HG03565 (cell line): ENCODE results near the gene VTI1A.
"Not testable (repeated sequence)": the region's sequence is repeated elsewhere in the genome, so short reads cannot be mapped to it uniquely, and the experiment has no call there.

ENCODE experiments used
- ATAC-seq: cut with Tn5 transposase; IDR thresholded peaks from one replicate; pipeline ENCODE4 v1.9.1; 2021; ENCODE audit warnings: mild to moderate bottlenecking, moderate library complexity; ENCODE audit not compliant: unreplicated experiment

VTI1A gene

GRCh38 chr10:112713411-112713810 lies 266.4 kb downstream of the VTI1A start:
- ATAC-seq, result no peak

GRCh38 chr10:112715581-112715980 lies 268.6 kb downstream of the VTI1A start:
- no peak for ATAC-seq

GRCh38 chr10:112716076-112716475 lies 269.1 kb downstream of the VTI1A start:
- ATAC-seq, result no peak

- no peak for ATAC-seq
These were observed 270.0 kb downstream of the VTI1A start for GRCh38 chr10:112716924-112717413.

GRCh38 chr10:112720178-112720577 lies 273.2 kb downstream of the VTI1A start:
- ATAC-seq, result no peak

- ATAC-seq, result peak; percentile 54
These were observed 274.2 kb downstream of the VTI1A start for GRCh38 chr10:112721080-112721698.

- ATAC-seq, result no peak
These were observed 275.7 kb downstream of the VTI1A start for GRCh38 chr10:112722758-112723157.

GRCh38 chr10:112723876-112724275 lies 276.9 kb downstream of the VTI1A start:
- ATAC-seq, result no peak

- no peak for ATAC-seq
These were observed 277.5 kb downstream of the VTI1A start for GRCh38 chr10:112724404-112724991.

- no peak for ATAC-seq
These were observed 281.3 kb downstream of the VTI1A start for GRCh38 chr10:112728118-112728883.

GRCh38 chr10:112728997-112729396 lies 282.0 kb downstream of the VTI1A start:
- ATAC-seq, result no peak

- not testable (repeated sequence) for ATAC-seq
These were observed 284.4 kb downstream of the VTI1A start for GRCh38 chr10:112731450-112731849.

GRCh38 chr10:112732277-112732921 lies 285.4 kb downstream of the VTI1A start:
- ATAC-seq, result peak; percentile 32

- ATAC-seq, result no peak
These were observed 288.2 kb downstream of the VTI1A start for GRCh38 chr10:112735041-112735695.

GRCh38 chr10:112738606-112739591 lies 291.9 kb downstream of the VTI1A start:
- ATAC-seq, result no peak

- ATAC-seq, result no peak
These were observed 292.8 kb downstream of the VTI1A start for GRCh38 chr10:112739592-112740353.

- ATAC-seq, result no peak
These were observed 294.9 kb downstream of the VTI1A start for GRCh38 chr10:112741830-112742402.
